DMS153 treated with DMSO at 0.1 percent for 48 hours (cell line): Measurements from ENCODE around the gene ALDH1L1.

ENCODE experiments used
- DNase-seq: peaks from one replicate; lab custom pipeline; 2025; ENCODE audit not compliant: unreplicated experiment; lab: John Stamatoyannopoulos, UW

ALDH1L1 gene

GRCh38 chr3:126155819-126156218, 24.6 kb downstream of the ALDH1L1 start:
- DNase-seq, result no peak

GRCh38 chr3:126155280-126155640, 25.1 kb downstream of the ALDH1L1 start:
- no peak for DNase-seq

DNA sequence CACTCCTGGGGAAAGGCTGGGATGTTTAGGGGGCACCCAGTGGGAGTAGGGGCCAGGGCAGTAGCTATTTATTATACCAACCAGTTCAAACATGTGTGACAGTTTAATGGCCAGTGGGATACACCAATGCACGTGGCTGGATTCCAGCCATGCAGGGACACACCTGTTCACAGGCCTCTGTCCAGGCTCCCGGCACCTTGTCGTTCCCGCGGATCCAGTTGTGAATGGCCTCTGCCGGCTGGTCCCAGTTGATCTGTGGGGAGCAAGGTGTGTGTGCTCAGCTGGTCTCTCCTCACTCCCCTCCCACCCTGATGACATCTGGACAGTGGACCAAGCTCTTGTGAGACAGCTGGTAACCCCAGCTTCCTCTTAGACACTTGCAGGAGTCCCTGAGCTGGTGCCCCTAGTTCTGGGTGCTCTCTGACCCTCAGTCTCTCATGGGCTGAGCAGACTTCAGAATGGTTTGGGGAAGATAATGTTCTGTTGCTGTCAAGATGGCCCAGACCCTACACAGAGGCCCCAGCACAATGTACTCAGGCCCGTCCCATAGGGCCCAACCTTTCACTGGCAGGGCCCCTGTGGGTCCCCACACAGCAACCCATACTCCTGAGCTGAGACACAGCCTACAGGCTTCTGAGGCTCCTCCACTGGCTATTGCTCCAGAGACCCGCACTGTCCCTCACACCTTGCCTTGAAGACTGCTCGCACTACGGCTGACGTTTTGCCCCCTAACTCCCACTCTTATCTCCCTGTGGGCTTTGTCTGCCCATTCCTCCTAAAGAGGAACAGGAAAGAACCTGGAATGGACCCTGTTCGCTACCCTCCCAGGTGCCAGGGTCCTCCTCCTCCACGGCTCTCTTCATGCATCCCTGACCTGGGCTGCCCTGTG, 25.8 kb downstream of the ALDH1L1 start:
- DNase-seq, result no peak

GRCh38 chr3:126153695-126154360, 26.6 kb downstream of the ALDH1L1 start:
- no peak for DNase-seq

- no peak for DNase-seq
Observed at GRCh38 chr3:126152901-126153694, 27.3 kb downstream of the ALDH1L1 start.

GRCh38 chr3:126152458-126152857, 27.9 kb downstream of the ALDH1L1 start:
- DNase-seq, result no peak

GRCh38 chr3:126151562-126152302, 28.7 kb downstream of the ALDH1L1 start:
- no peak for DNase-seq

GRCh38 chr3:126149960-126150515, 30.3 kb downstream of the ALDH1L1 start:
- DNase-seq, result no peak

DNA sequence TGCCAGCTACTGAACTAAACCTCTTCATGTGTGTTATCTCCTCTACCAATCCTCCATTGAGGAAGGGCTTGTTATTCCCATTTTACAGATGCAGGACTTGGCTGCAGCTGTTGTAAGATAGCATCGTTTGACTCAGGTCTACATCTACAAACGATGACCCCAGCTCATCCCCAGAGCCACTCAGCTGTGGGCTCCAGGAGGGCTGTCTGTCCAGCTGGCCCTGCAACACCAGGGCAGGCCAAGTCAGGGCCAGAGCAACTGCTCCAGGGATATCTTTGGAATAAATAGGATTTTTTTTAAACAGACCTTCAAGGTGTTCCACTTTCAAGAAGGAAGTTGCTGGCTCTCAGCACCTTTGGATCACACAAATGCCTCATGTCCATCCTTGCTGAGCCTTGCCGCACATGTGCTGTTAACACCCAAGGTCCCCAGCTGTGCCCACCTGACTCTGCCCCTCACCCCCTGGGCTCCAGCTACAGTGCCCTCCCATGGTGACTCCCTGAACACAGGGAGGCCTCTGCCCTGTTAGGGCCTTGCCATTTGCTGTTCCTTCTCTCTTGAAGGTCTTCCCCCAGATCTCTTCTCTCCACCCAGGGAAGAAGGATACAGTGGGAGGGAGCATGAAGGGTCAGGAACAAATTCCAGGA, 31.0 kb downstream of the ALDH1L1 start:
- no peak for DNase-seq

GRCh38 chr3:126147932-126148683, 32.3 kb downstream of the ALDH1L1 start:
- no peak for DNase-seq

DNA sequence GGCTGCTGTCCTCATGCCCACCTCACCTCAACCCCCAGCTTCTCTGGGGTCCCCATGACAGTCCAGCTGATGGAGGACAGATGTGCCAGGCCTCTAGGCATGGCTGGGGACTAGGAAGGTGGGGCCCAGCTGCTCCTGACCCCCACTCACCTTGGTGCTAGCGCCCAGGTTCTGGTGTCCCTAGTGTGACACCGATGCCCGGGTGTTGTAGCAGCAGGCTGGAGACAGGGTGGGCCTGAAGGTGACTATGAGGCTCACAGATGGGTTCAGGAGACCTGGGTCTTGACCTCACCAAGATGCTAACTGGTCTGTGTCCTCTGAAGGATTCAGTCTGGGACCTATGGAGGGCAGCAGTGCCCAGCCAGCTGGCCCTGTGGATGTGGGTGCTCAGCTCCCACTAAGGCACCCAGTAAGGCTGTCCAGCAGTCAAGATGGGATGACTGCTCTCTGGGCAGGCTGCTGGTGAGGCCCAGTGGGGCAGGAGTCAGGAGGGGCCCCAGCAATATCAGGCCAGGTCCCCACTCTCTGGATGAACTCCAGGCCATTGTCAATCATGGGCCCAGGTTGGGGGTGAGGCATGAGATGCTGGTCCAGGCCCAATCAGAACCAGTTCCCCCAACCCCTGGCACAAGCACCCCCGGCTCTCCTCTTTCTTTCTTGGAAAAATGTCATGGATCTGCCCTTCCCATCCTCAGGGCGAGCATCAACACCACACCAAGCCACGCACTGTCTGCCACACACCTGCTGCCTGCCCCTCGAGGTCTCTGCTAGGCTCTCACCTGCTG, 33.0 kb downstream of the ALDH1L1 start:
- no peak for DNase-seq

DNA sequence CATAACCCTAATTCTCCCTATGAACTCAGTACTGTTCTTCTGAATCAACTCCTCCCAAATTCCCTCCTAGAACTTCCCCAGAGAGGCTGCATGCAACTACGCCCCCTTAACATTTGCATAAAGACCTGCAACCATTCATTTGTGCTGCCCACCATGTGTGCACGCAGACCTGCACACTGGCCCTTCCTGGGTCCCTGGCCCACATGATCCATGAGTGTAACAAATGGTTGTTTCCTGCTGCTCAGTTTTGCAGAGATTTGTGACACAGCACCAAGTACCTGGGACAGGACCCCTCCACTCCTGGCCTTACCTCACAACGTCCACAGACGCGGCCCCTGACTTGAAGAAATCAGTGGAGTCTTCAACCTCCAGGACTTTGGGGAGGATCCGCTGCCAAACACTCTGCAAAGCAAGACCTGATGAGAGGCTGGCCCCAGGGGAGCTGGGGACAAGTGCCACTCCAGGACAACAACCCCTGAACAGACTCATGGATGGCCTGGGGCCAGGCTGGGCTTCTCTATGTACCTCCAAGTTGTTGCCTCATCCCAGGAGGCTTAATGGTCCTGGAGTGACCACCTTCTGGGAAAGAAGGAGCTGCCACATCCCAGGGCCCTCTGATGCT, 33.8 kb downstream of the ALDH1L1 start:
- DNase-seq, result no peak

DNA sequence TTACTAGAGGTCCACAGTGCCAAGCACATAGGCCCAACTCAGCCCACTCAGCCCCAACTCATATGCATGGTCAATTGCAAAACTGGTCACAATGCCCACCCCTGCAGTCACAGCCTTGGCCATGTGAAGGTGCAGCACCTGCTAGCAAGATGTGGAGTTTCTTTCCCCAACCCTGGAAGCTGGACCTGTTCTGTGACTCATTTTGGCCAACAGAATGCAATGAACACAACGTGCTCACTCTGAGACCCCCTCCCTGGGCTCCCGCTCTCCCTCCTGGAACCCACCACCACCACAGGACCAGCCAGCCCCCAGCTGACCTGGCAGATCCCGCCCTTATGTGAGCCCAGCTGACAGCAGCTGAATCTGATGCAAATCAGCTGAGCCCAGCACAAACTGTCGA, 34.4 kb downstream of the ALDH1L1 start:
- no peak for DNase-seq

DNA sequence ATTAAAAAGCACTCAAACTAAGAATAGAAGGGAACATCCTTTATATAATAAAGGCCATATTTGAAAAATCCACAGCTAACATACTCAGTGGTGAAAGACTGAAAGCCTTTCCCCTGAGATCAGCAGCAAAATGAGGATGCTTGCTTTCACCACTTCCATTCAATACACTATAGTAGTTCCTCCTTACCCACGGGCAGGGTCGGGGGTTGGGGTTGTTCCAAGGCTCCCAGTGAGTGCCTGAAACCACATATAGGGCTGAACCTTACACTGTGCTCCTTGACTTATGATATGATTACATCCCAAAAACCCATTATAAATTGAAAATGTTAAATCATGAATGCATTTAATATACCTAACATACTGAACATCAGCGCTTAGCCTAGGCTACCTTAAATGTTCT, 37.7 kb downstream of the ALDH1L1 start:
- no peak for DNase-seq

DNA sequence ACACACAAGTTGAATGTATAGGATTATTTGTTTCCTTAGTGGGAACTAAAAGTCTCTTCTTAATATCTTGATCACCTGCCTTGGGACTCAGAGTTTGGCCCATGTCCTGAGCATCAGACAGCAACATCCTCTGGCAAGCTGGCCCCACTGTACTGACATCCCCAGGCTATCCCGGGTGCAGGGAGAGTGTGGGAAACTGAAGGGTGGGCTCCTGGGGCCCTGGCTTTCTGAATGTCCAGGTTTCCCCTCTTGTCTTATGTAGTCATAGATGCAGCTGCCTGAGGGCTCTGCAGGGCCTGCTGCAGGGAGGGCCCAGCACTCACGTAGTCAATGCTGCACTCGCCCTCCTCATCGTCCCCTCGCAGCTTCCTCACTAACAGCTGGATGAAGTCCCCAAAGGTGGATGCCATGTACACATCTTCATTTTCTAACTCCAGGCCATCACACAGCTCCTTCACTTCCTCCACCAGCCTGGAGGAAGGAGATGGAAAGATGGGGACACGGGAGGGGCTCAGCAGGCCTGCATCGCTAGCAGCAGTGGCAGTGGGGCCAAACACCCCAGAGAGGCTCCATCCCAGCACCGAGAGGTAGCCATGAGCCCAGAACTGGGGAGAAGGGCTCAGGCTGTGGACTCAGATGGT, 42.8 kb downstream of the ALDH1L1 start:
- no peak for DNase-seq

GRCh38 chr3:126136428-126137220, 43.8 kb downstream of the ALDH1L1 start:
- no peak for DNase-seq
